WI38 (cell line): Measurements from ENCODE around the gene KIF15.

ENCODE experiments used
- H3K4me3 ChIP-seq: 2 replicates; pipeline ENCODE4 v1.5.1; 2011; ENCODE audit warnings: low read depth, mild to moderate bottlenecking, control low read depth, low read length
- TF ChIP-seq, protein P1 (sequence below): IDR thresholded peaks from 2 replicates; pipeline ENCODE4 v1.5.1; 2012; ENCODE audit warnings: low read depth, mild to moderate bottlenecking, control low read depth, low read length

The KIF15 gene

DNA sequence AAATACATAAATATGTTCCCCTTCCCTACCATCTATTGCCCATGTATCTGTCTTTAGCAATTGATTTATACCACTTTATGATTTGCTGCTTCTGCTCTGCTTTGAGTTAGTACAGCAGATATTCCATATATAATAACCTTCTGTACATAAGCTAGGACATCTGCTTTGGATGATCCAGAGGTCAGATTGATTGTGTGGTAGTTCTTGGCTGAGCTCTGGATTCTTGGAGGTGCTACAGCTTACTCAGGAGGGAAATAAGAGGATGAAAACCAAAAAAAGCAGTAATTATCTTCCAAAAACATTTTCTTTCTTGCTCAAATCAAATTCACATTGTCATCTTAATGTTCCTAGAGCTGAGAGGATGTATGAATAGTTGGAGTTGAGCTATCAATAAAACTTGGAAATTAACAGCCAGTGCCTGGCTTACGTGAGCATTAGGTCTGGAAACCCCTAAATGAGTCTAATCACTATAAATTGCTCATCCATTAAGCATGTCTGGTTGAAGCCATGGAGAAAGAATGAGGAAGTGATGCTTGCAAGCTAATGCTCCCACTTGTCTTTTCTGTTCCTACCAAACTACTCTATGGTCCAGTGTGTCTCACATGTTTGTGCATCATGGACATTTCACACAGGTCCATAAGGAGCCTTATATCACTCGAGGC is 63.8 kb downstream of the KIF15 start:
- H3K4me3 ChIP-seq: no peak overlapping the region
- TF ChIP-seq, protein P1, sequence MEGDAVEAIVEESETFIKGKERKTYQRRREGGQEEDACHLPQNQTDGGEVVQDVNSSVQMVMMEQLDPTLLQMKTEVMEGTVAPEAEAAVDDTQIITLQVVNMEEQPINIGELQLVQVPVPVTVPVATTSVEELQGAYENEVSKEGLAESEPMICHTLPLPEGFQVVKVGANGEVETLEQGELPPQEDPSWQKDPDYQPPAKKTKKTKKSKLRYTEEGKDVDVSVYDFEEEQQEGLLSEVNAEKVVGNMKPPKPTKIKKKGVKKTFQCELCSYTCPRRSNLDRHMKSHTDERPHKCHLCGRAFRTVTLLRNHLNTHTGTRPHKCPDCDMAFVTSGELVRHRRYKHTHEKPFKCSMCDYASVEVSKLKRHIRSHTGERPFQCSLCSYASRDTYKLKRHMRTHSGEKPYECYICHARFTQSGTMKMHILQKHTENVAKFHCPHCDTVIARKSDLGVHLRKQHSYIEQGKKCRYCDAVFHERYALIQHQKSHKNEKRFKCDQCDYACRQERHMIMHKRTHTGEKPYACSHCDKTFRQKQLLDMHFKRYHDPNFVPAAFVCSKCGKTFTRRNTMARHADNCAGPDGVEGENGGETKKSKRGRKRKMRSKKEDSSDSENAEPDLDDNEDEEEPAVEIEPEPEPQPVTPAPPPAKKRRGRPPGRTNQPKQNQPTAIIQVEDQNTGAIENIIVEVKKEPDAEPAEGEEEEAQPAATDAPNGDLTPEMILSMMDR: no peak

DNA sequence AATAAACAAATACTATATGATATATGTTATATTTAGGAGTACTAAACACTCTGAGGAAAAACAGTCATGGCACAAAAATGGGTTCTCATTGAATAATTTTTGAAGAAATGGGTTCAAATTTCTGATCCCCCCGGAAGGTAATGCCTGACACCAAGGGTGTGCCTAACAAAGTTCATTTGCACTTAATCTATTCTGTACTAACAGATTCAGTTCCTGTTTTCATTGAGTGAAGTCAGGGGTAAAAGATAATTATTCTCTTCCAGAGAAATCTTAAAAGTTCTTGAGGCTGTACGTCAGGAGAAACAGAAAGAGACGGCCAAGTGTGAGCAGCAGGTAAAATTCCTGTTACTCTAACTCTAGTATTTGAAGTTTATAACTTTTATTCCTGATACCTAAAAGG is 65.6 kb downstream of the KIF15 start:
- no peak overlapping the region for H3K4me3 ChIP-seq
- TF ChIP-seq, protein P1: no peak

DNA sequence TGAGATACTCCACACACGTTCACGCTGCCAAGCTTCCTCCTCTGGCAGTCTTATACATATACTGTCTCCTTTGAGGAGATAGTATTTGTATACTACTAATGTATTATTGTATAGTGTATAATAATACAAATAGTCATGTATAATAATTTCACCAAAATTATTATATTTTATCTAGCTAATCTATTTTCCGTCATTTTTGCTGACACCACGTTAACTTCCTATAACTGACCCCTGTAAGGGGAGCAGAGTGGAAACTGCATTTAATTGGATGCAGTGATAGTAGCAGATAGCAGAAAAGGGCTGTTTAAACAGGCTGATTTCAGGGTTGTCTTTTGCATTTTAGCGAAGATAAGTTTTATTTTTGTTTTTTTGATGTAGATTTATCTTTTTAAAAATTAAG is 69.6 kb downstream of the KIF15 start:
- TF ChIP-seq, protein P1: no peak
- H3K4me3 ChIP-seq: no peak overlapping the region

DNA sequence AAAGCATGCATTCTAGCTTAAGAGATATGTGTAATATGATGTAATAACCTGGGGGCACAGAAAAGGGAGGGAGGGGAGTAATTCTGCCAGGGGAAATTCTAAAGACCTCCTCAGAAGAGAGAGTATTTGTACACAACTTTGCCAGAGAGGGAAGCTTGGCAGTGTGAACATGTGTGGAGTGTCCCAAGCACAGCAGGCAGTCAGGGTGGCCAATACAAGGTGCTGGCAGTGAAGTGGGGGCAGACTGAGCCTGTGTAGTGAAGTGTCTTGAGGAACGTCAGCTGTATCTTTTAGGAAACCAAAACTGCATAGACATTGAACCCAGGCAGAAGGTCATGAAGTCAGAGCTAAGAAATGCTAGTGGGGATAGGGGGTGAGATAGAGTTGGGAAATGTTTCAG is 70.4 kb downstream of the KIF15 start:
- no peak overlapping the region for H3K4me3 ChIP-seq
- TF ChIP-seq, protein P1: no peak

DNA sequence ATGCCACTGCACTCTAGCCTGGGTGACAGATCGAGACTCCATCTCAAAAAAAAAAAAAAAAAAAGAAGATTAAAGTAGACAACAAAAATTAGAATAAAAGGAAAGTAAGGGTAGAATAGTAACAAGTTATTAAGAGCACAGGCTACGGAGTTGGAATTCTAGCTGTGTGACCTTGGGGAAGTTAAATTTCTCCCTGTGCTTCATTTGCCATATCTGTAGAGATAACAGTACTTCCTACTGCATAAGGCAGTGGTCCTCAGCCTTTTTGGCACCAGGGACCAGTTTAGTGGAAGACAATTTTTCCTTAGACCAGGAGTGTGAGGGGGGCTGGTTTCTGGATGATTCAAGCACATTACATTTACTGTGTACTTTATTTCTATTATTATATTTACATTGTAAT is 71.4 kb downstream of the KIF15 start:
- no peak overlapping the region for H3K4me3 ChIP-seq
- TF ChIP-seq, protein P1: no peak

DNA sequence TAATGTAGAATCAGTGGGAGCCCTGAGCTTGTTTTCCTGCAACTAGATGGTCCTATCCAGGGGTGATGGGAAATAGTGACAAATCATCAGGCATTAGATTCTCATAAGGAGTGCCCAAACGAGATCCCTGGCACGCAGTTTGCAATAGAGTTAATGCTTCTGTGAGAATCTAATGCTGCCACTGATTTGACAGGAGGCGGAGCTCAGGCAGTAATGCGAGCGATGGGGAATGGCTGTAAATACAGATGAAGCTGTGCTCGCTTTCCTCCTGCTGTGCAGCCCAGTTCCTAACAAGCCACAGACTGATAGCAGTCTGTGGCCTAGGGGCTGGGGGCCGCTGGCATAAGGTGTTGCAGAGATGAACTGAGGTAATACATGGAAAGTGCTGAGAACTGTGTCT is 71.8 kb downstream of the KIF15 start:
- TF ChIP-seq, protein P1: no peak
- H3K4me3 ChIP-seq: no peak overlapping the region

DNA sequence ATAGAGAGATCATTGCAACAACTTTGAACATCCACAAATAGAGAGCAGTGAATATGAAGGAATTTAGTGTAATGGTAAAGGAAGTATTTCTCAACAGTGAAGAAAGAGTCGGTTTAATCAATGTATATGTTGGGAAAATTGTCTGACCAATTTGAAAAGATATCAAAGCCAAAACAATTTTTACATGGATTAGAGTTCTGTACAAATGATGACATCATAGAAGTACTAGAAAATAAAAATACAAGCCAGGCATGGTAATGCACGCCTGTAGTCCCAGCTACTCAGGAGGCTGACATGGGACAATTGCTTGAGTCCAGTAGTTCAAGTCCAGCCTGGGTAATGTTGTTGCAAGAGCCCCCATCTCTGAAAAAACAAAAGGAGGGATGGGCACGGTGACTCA is 74.1 kb downstream of the KIF15 start:
- TF ChIP-seq, protein P1: no peak
- H3K4me3 ChIP-seq: no peak overlapping the region
